Spleen (tissue), 11 donors: ENCODE results near the gene RPL19. TPM values are rescaled to one million over a fixed set of nuclear protein-coding genes. Genes with fewer than 3 reads are reported as not detected.
A peak's percentile ranks its signal among the peaks of the same experiment; 100 is the strongest.

Source experiments
- DNase-seq: peaks from one replicate; pipeline ENCODE4 v3.0.0-alpha.2; 2020
- H3K27ac ChIP-seq, 8 donors: fragments of 200-600 bp; sonication (generic) in 7 of 8; 1 replicate in 4 of 8; 2 replicates in 4 of 8; pipeline versions ENCODE4 v1.5.0 to v1.8.0; 2016 to 2021; ENCODE audit warnings: inconsistent platforms in 4 of 8, mild to moderate bottlenecking in 4 of 8, moderate library complexity in 1 of 8
- H3K27me3 ChIP-seq, 7 donors: fragments of 200-600 bp; sonication (generic) in 6 of 7; replicated peaks in 1 of 7; 1 replicate in 4 of 7; 2 replicates in 3 of 7; pipeline versions ENCODE4 v1.5.0 to v1.8.0; 2016 to 2021; ENCODE audit warnings: inconsistent platforms in 3 of 7, mild to moderate bottlenecking in 1 of 7
- H3K36me3 ChIP-seq, 6 donors: fragments of 200-600 bp; sonication (generic) in 5 of 6; 1 replicate in 4 of 6; 2 replicates in 2 of 6; pipeline versions ENCODE4 v1.5.0 to v1.8.0; 2016 to 2021; ENCODE audit warnings: inconsistent platforms in 2 of 6
- H3K4me1 ChIP-seq, 6 donors: fragments of 200-600 bp; sonication (generic) in 5 of 6; 1 replicate in 3 of 6; 2 replicates in 3 of 6; pipeline versions ENCODE4 v1.5.0 to v1.8.0; 2016 to 2021; ENCODE audit warnings: inconsistent platforms in 3 of 6
- H3K4me3 ChIP-seq, 8 donors: fragments of 200-600 bp; sonication (generic) in 7 of 8; 1 replicate in 4 of 8; 2 replicates in 4 of 8; pipeline versions ENCODE4 v1.5.0 to v1.8.0; 2016 to 2021; ENCODE audit warnings: inconsistent platforms in 4 of 8, mild to moderate bottlenecking in 4 of 8, moderate library complexity in 2 of 8
- H3K9me3 ChIP-seq, 8 donors: fragments of 200-600 bp; sonication (generic) in 7 of 8; 1 replicate in 4 of 8; 2 replicates in 4 of 8; pipeline versions ENCODE4 v1.5.0 to v1.8.0; 2016 to 2021; ENCODE audit warnings: inconsistent platforms in 4 of 8
- POLR2A ChIP-seq, 3 donors: fragments of 450-650 bp; IDR thresholded peaks; one replicate each; pipeline ENCODE4 v1.5.1; 2017; ENCODE audit warnings: antibody characterized with exemption in 3 of 3, mild to moderate bottlenecking in 1 of 3
- POLR2AphosphoS5 ChIP-seq, 3 donors: sonication (generic); formaldehyde crosslinking; IDR thresholded peaks; one replicate each; pipeline ENCODE4 v1.5.1; 2017; ENCODE audit warnings: antibody characterized with exemption in 3 of 3
- WGBS, 5 donors: extraction: QIAGEN DNeasy Blood & Tissue Kit in 3 of 5; methylation state at CpG; one replicate each; pipeline versions ENCODE4 v1.1.5 to v1.1.7; 2013 to 2018; 5-methylcytosine and 5-hydroxymethylcytosine counted together
- intact Hi-C: fragments of 100-400 bp; cut with DNase I; formaldehyde crosslinking; loops from one replicate; pipeline ENCODE4 v1.15.0; 2023; ENCODE audit warnings: low total_unique reads
- polyA plus RNA-seq, 3 donors: library from polyadenylated mRNA; stranded (reverse); fragments of 200-250 nt; gene quantifications; one replicate each; pipeline ENCODE4 v1.2.1, GENCODE V29; 2013
- total RNA-seq, 7 donors: library from RNA; depleted of rRNA in 3 of 7; stranded (reverse); fragments of >200 nt in 3 of 7; fragmentation: NEBNext Ultra II Directional in 4 of 7; extraction: Animal tissue kit (Norgen Biotek cat#: 25700) in 4 of 7; gene quantifications; one replicate each; pipeline versions ENCODE4 v1.1.0 to v1.2.1, GENCODE V29; 2016 to 2021
- TF ChIP-seq, protein P1 (sequence below), 11 experiments: fragments of 200-600 bp in 7 of 11; fragments of 450-650 bp in 4 of 11; sonication (generic) in 4 of 11; IDR thresholded peaks in 8 of 11; conservative IDR thresholded peaks in 3 of 11; 1 replicate in 7 of 11; 2 replicates in 4 of 11; pipeline versions ENCODE4 v1.4.0 to v1.8.0; 2016 to 2021; ENCODE audit warnings: antibody characterized with exemption in 11 of 11, inconsistent platforms in 4 of 11, mild to moderate bottlenecking in 1 of 11
- donor health status: healthy with polysubstance abuse.
- donor health status: DM: no; HTN: no; CAD: no; lungs with moderate emphysema.
- donor health status: DM: no; HTN: no; CAD: no.
- donor health status: Bipolar disorder and iron deficiency.
- donor health status: healthy.
- donor health status: DM: no; HTN: no; CAD: no.
- donor health status: DM: yes; HTN: yes; CAD: no.

Gene RPL19
- total and polyA plus RNA-seq, 10 donors: 1,504 to 7,360 (median 3,641) TPM

DNA sequence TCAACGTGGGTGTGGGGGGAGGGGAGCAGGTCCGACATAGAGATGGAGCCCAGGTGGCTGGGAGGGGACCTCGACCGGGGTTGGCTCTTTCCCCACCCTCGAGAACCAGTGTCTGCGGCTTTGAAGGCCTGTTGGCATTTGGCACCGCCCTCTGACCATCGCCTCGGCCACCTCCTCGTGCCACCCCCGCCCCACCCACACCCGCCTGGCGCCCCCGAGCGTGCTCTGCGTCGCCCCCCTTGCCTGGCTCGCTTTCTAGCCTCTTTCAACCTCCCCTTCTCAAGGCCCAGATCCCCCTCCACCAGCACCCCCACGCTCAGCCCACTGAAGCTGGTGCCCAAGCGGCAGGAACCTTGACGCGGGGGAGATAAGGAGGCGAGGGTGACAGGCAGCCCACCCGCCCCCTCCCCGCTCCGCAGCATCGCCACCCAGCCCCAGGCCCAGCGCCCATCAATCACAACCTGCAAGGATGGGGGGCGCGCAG, 3.2 kb upstream of the RPL19 start:
- 0 to 3% (median 2%) methylated on average over 22 to 30 of the region's 30 CpGs for WGBS, 5 donors
- peaks cover 21 to 78% (median 57%) of the 10 kb centered on the region in 6 donors for H3K4me1 ChIP-seq
- H3K36me3 ChIP-seq: peaks cover 0 to 27% (median 15%) of the 10 kb centered on the region in 6 donors
- no peaks in the 10 kb centered on the region for H3K9me3 ChIP-seq
- peaks cover 0 to 12% (median 0%) of the 10 kb centered on the region in 7 donors for H3K27me3 ChIP-seq
- H3K27ac ChIP-seq: peak overlapping the region; percentile 56 to 98 (median 86)
- peak overlapping the region; percentile 58 to 86 (median 72) for H3K4me3 ChIP-seq
- no peak for DNase-seq
- intact Hi-C loops: no loop called here
- TF ChIP-seq POLR2AphosphoS5 (IDR thresholded peaks at IDR 0.05) (no peak), POLR2A (IDR thresholded peaks at IDR 0.05) (no peak)
- TF ChIP-seq, protein P1, sequence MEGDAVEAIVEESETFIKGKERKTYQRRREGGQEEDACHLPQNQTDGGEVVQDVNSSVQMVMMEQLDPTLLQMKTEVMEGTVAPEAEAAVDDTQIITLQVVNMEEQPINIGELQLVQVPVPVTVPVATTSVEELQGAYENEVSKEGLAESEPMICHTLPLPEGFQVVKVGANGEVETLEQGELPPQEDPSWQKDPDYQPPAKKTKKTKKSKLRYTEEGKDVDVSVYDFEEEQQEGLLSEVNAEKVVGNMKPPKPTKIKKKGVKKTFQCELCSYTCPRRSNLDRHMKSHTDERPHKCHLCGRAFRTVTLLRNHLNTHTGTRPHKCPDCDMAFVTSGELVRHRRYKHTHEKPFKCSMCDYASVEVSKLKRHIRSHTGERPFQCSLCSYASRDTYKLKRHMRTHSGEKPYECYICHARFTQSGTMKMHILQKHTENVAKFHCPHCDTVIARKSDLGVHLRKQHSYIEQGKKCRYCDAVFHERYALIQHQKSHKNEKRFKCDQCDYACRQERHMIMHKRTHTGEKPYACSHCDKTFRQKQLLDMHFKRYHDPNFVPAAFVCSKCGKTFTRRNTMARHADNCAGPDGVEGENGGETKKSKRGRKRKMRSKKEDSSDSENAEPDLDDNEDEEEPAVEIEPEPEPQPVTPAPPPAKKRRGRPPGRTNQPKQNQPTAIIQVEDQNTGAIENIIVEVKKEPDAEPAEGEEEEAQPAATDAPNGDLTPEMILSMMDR (IDR thresholded peaks at IDR 0.05 in 8 of 11, conservative IDR thresholded peaks at IDR 0.05 in 3 of 11): no peak

DNA sequence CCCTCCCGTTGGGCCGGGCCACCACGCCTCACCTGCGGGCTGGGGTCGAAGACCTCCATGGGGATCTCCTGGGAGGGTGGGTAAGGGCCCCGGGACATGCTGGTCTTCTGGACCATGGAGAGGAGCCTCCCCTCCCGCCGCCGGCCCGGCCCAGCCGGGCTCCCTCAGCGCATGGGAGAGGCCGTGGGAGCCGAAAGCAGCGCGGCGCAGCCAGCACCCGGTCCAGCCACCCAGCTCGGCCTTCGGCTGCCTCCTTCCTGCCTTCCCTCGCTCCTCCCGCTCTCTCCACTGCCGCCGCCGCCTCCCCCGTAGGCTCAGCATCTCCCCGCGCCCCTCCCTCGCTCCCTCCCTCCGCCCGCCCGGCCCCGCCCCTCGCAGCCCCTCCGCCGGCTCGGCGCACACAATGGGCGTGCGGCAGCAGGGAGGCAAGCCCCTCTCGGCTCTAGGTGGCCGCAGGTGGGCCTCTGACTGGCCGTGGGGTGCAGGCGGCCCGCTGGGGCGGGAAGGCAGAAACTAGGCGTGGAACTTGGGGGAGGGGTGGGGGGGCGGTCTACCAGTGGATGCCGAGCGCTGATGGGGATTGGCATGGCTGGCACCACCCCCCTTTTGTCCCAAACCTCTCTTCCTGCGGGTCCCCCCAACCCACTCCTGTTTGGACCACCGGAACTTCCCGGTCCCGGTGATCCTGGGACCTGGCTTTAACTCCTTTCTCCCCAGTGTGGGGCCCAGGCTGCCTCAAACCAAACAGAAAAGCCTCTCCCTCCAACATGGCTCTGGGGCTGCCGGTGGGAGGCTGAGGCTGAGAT, 2.5 kb upstream of the RPL19 start, which contains the start of gene CACNB1:
Gene CACNB1 (minus strand): TSS at position 290 of the 806 bp plus-strand sequence. CDS start 174 bp downstream, at position 116.
- H3K9me3 ChIP-seq: no peaks in the 10 kb centered on the region
- H3K36me3 ChIP-seq: peaks cover 2 to 27% (median 19%) of the 10 kb centered on the region in 6 donors
- intact Hi-C loops: no loop called here
- DNase-seq: peak; percentile 90
- H3K4me3 ChIP-seq: peak within 1 kb of the TSS; percentile 58 to 86 (median 72)
- H3K4me1 ChIP-seq: peaks cover 21 to 85% (median 65%) of the 10 kb centered on the region in 6 donors
- TF ChIP-seq, protein P1 (IDR thresholded peaks at IDR 0.05 in 8 of 11, conservative IDR thresholded peaks at IDR 0.05 in 3 of 11): no peak
- TF ChIP-seq POLR2AphosphoS5 (IDR thresholded peaks at IDR 0.05) (peak; percentile 65 to 81 (median 74)), POLR2A (IDR thresholded peaks at IDR 0.05) (no peak)
- WGBS, 5 donors: 1 to 2% (median 1%) methylated on average over 27 to 54 of the region's 55 CpGs
- peaks cover 0 to 12% (median 0%) of the 10 kb centered on the region in 7 donors for H3K27me3 ChIP-seq
- peak within 1 kb of the TSS; percentile 56 to 98 (median 96) for H3K27ac ChIP-seq

DNA sequence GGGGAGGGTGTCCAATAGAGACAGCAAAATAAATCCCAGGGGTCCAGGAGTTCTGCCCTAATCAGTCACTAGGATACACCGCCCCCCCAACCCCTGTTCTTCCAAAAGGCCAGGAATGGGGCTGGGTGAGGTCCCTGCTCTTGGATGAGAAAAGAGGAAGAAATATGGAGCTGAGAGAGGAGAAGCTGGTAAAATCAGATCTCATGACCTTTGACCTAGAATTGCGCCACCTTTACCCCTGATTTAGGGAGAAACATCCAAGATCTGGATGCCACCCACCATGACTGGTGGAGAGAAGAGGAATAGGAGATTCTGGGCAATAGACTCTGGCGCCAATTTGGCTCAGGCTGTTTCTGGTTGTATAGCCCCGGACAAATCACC, 1.9 kb upstream of the RPL19 start:
- Histone ChIP-seq H3K9me3 (no peaks in the 10 kb centered on the region), H3K4me1 (peaks cover 21 to 91% (median 69%) of the 10 kb centered on the region in 6 donors), H3K27me3 (peaks cover 0 to 12% (median 0%) of the 10 kb centered on the region in 7 donors), H3K27ac (peak overlapping the region in 7 of 8 donors; percentile 56 to 98 (median 96)), H3K36me3 (peaks cover 3 to 28% (median 22%) of the 10 kb centered on the region in 6 donors), H3K4me3 (peak overlapping the region in 4 of 8 donors; percentile 70 to 86 (median 76))
- WGBS, 5 donors: 75 to 87% (median 80%) methylated on average over 4 of the region's 4 CpGs
- TF ChIP-seq POLR2A (IDR thresholded peaks at IDR 0.05) (no peak), POLR2AphosphoS5 (IDR thresholded peaks at IDR 0.05) (no peak)
- TF ChIP-seq, protein P1 (IDR thresholded peaks at IDR 0.05 in 8 of 11, conservative IDR thresholded peaks at IDR 0.05 in 3 of 11): no peak
- no peak for DNase-seq
- intact Hi-C loops: no loop called here

DNA sequence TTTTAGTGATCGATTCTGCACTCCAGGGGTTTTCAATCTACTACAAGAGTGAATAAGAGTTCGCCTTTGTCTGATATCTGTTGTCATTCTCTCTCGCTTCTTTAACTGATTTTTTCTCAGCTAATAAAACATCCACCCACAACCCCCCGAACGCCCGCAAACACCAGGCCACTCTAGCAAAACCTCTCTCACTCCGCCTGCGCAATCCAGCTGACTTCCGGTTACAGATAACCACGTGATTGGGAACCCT, 338 bp upstream of the RPL19 start:
- TF ChIP-seq POLR2AphosphoS5 (IDR thresholded peaks at IDR 0.05) (peak in 1 of 3 donors; percentile 81), POLR2A (IDR thresholded peaks at IDR 0.05) (no peak)
- TF ChIP-seq, protein P1 (IDR thresholded peaks at IDR 0.05 in 8 of 11, conservative IDR thresholded peaks at IDR 0.05 in 3 of 11): no peak
- H3K27ac ChIP-seq: peak overlapping the region; percentile 95 to 99 (median 97)
- DNase-seq: peak; percentile 94
- peak overlapping the region; percentile 24 to 98 (median 94) for H3K4me3 ChIP-seq
- H3K9me3 ChIP-seq: no peaks in the 10 kb centered on the region
- H3K27me3 ChIP-seq: peaks cover 0 to 12% (median 0%) of the 10 kb centered on the region in 7 donors
- intact Hi-C loops: no loop called here
- H3K36me3 ChIP-seq: peaks cover 3 to 39% (median 37%) of the 10 kb centered on the region in 6 donors
- WGBS, 5 donors: 0 to 2% (median 1%) methylated on average over 10 of the region's 10 CpGs
- H3K4me1 ChIP-seq: peaks cover 21 to 90% (median 74%) of the 10 kb centered on the region in 6 donors
